Esophagus squamous epithelium (tissue), 5 donors: Measurements from ENCODE around the gene DMRTB1. TPM values are rescaled to one million over a fixed set of nuclear protein-coding genes. Genes with fewer than 3 reads are reported as not detected.

Experiments used
- DNase-seq: peaks from one replicate; lab custom pipeline; 2025; lab: John Stamatoyannopoulos, UW
- H3K27ac ChIP-seq, 4 donors: fragments of 200-600 bp; sonication (generic); one replicate each; pipeline ENCODE4 v1.5.1; 2016 to 2019; ENCODE audit warnings: mild to moderate bottlenecking in 1 of 4
- H3K27me3 ChIP-seq, 4 donors: fragments of 200-600 bp; sonication (generic); 1 replicate in 3 of 4; 2 replicates in 1 of 4; pipeline versions ENCODE4 v1.5.1 to v1.6.0; 2017 to 2021; ENCODE audit warnings: antibody characterized with exemption in 1 of 4
- H3K36me3 ChIP-seq, 3 donors: fragments of 200-600 bp; sonication (generic); one replicate each; pipeline ENCODE4 v1.5.1; 2016 to 2019
- H3K4me1 ChIP-seq, 3 donors: fragments of 200-600 bp; sonication (generic); one replicate each; pipeline ENCODE4 v1.5.1; 2017 to 2019
- H3K4me3 ChIP-seq, 4 donors: fragments of 200-600 bp; sonication (generic); 1 replicate in 3 of 4; 2 replicates in 1 of 4; pipeline ENCODE4 v1.5.1; 2016 to 2019; ENCODE audit warnings: mild to moderate bottlenecking in 2 of 4, moderate library complexity in 1 of 4
- H3K9me3 ChIP-seq, 3 donors: fragments of 200-600 bp; sonication (generic); one replicate each; pipeline ENCODE4 v1.5.1; 2016 to 2019
- POLR2A ChIP-seq, 4 donors: fragments of 450-650 bp; IDR thresholded peaks; one replicate each; pipeline ENCODE4 v1.6.1; 2017; ENCODE audit warnings: antibody characterized with exemption in 4 of 4, mild to moderate bottlenecking in 4 of 4, moderate library complexity in 3 of 4
- WGBS, 2 donors: methylation state at CpG; one replicate each; pipeline ENCODE4 v1.1.5; 2018; 5-methylcytosine and 5-hydroxymethylcytosine counted together
- intact Hi-C: fragments of 100-400 bp; cut with DNase I; formaldehyde crosslinking; loops from one replicate; pipeline ENCODE4 v1.15.0; 2022
- total RNA-seq, 4 donors: library from RNA; depleted of rRNA; stranded (reverse); fragments of >200 nt; gene quantifications; one replicate each; pipeline ENCODE4 v1.1.0, GENCODE V29; 2016
- TF ChIP-seq, protein P1 (sequence below), 6 experiments: fragments of 450-650 bp in 4 of 6; fragments of 200-600 bp in 2 of 6; sonication (generic) in 2 of 6; IDR thresholded peaks; one replicate each; pipeline ENCODE4 v1.5.1; 2016 to 2019; ENCODE audit warnings: antibody characterized with exemption in 6 of 6, mild to moderate bottlenecking in 4 of 6, moderate library complexity in 4 of 6
- donor health status: DM: yes; HTN: yes; CAD: no.

DMRTB1 gene
- total RNA-seq, 4 donors from 2014 or later: not detected

DNA sequence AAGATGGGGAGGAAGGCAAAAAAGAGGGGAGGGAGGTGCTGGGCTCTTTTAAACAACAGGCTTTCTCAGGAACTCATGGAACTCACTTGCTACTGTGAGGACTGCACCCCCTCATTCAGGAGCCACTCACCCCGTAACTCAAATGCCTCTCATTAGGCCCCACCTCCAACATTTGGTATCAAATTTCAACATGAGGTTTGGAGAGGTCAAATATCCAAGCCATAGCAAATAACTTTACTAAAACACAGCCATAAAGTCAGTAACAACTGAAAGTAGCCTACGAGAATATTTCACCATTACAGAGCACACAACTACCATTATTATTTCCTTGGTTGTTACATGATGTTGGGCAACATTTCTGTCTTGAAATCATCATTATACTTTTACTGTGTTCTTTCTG lies 13.1 kb upstream of the DMRTB1 start:
- intact Hi-C loops: no loop called here
- H3K9me3 ChIP-seq: no peaks in the 10 kb centered on the region
- no peak overlapping the region for H3K4me3 ChIP-seq
- 72 to 81% methylated on average over 2 of the region's 2 CpGs for WGBS, 2 donors
- H3K27ac ChIP-seq: no peak overlapping the region
- no peaks in the 10 kb centered on the region for H3K36me3 ChIP-seq
- no peaks in the 10 kb centered on the region for H3K4me1 ChIP-seq
- no peak for TF ChIP-seq POLR2A (IDR thresholded peaks at IDR 0.05)
- TF ChIP-seq, protein P1, sequence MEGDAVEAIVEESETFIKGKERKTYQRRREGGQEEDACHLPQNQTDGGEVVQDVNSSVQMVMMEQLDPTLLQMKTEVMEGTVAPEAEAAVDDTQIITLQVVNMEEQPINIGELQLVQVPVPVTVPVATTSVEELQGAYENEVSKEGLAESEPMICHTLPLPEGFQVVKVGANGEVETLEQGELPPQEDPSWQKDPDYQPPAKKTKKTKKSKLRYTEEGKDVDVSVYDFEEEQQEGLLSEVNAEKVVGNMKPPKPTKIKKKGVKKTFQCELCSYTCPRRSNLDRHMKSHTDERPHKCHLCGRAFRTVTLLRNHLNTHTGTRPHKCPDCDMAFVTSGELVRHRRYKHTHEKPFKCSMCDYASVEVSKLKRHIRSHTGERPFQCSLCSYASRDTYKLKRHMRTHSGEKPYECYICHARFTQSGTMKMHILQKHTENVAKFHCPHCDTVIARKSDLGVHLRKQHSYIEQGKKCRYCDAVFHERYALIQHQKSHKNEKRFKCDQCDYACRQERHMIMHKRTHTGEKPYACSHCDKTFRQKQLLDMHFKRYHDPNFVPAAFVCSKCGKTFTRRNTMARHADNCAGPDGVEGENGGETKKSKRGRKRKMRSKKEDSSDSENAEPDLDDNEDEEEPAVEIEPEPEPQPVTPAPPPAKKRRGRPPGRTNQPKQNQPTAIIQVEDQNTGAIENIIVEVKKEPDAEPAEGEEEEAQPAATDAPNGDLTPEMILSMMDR (IDR thresholded peaks at IDR 0.05): no peak
- no peak for DNase-seq
- peaks cover 0 to 21% (median 0%) of the 10 kb centered on the region in 4 donors for H3K27me3 ChIP-seq

DNA sequence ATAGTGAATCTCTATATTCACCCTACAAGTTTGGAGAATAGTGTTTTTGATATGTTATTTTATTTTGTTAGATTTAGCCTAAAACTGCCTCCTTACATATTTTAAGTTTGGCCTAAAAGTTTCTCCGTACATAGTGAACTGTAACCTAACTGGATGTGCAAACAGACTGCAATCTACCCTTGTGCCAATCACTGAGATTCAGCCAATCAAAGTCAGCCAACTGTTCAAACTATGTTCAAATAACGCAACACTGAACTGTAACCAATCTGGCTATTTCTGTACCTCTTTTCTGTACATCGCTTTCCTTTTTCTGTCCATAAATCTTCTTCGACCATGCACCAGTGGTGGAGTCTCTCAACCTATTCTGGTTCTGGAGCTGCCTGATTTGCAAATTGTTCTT lies 11.8 kb upstream of the DMRTB1 start:
- Histone ChIP-seq H3K9me3 (no peaks in the 10 kb centered on the region), H3K27ac (no peak overlapping the region), H3K4me3 (no peak overlapping the region), H3K4me1 (no peaks in the 10 kb centered on the region), H3K36me3 (no peaks in the 10 kb centered on the region), H3K27me3 (peaks cover 0 to 26% (median 0%) of the 10 kb centered on the region in 4 donors)
- intact Hi-C loops: no loop called here
- DNase-seq: no peak
- 88 to 89% methylated on average over 4 of the region's 4 CpGs for whole genome bisulfite sequencing, 2 donors
- TF ChIP-seq POLR2A (IDR thresholded peaks at IDR 0.05): no peak
- TF ChIP-seq, protein P1 (IDR thresholded peaks at IDR 0.05): no peak

- no peak for TF ChIP-seq POLR2A (IDR thresholded peaks at IDR 0.05)
- TF ChIP-seq, protein P1 (IDR thresholded peaks at IDR 0.05): no peak
- intact Hi-C loops: no loop called here
- no peaks in the 10 kb centered on the region for H3K9me3 ChIP-seq
- H3K4me3 ChIP-seq: no peak overlapping the region
- DNase-seq: no peak
- no peaks in the 10 kb centered on the region for H3K4me1 ChIP-seq
- peaks cover 0 to 26% (median 0%) of the 10 kb centered on the region in 4 donors for H3K27me3 ChIP-seq
- H3K36me3 ChIP-seq: no peaks in the 10 kb centered on the region
- no peak overlapping the region for H3K27ac ChIP-seq
- WGBS, 2 donors: 91 to 94% methylated on average over 2 of the region's 2 CpGs
Observed at GRCh38 chr1:53448241-53448841, 10.9 kb upstream of the DMRTB1 start.

DNA sequence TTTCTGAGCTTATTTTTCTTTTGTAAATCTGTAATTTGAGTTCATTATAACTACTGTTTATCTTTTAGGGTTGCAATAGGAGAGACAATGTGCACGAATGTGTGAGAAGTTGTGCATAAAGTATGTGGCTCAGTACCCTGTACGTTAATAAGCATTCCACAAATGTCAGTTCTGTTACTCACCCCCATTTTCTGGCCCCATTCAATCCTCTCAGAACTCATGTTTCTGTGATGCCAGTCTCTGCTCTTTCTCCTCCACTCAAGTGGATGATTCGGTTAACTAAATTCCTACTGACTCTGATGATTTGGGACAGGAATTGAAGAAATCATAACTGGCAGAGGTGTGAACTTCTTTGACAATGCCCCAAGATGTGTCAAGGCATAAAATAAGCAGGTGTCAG lies 10.2 kb upstream of the DMRTB1 start:
- intact Hi-C loops: no loop called here
- no peaks in the 10 kb centered on the region for H3K4me1 ChIP-seq
- TF ChIP-seq, protein P1 (IDR thresholded peaks at IDR 0.05): no peak
- no peak for TF ChIP-seq POLR2A (IDR thresholded peaks at IDR 0.05)
- H3K9me3 ChIP-seq: no peaks in the 10 kb centered on the region
- WGBS, 2 donors: 54 to 70% methylated on average over 3 of the region's 3 CpGs
- H3K27me3 ChIP-seq: peaks cover 0 to 31% (median 0%) of the 10 kb centered on the region in 4 donors
- H3K36me3 ChIP-seq: no peaks in the 10 kb centered on the region
- H3K4me3 ChIP-seq: no peak overlapping the region
- DNase-seq: no peak
- no peak overlapping the region for H3K27ac ChIP-seq

GRCh38 chr1:53449693-53450092 lies 9.5 kb upstream of the DMRTB1 start:
- no peak for TF ChIP-seq POLR2A (IDR thresholded peaks at IDR 0.05)
- Histone ChIP-seq H3K27me3 (peaks cover 0 to 35% (median 0%) of the 10 kb centered on the region in 4 donors), H3K36me3 (no peaks in the 10 kb centered on the region), H3K4me3 (no peak overlapping the region), H3K9me3 (no peaks in the 10 kb centered on the region), H3K27ac (no peak overlapping the region), H3K4me1 (no peaks in the 10 kb centered on the region)
- 36% methylated on average over 8 of the region's 8 CpGs for WGBS, 2 donors
- intact Hi-C loops: no loop called here
- no peak for DNase-seq
